ENCODE data around the gene MBD5.

MBD5 gene

DNA sequence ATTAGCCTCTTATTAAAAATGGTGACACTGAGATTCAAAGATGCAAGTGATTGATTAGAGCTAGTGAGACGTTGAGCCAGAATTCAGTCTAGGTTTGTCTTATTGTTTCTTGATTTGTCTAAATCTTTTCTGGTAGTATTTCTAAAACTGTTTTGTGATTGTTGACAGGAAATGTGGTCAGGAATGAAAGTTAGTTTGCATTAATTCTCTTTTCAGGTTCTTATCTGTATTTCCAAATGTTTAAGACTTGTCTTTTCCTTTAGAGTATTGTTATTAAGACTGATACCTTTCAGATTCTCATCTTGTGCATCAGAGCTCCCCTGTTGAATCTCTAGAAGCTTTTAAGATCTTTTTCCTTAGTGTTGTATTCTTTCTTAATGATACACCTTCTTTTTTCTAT, 89.3 kb downstream of the MBD5 start:
- no peak for DNase-seq (ENCODE audit: low read depth in 4 of 4, low spot score in 1 of 4)

DNA sequence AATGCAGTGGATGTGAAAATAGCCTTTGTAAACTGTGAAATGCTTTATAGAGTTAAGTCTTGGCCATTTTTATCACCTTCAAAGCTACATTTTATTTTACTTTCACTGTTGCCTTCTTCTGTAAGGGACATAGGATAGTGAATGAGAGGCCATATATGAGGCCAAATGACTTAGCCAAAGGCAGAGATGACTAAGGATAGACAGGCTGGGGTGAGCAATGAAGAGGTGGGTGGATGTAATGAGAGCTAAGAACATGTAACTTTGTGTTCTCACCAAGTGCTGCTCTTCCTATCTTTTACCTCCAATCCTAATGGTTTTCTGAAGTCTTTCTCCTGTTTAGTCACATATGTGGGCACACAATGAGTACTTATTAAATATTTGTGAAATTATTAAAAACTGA, 101.9 kb downstream of the MBD5 start:
- DNase-seq (ENCODE audit: low read depth in 4 of 4, low spot score in 1 of 4), result no peak

DNA sequence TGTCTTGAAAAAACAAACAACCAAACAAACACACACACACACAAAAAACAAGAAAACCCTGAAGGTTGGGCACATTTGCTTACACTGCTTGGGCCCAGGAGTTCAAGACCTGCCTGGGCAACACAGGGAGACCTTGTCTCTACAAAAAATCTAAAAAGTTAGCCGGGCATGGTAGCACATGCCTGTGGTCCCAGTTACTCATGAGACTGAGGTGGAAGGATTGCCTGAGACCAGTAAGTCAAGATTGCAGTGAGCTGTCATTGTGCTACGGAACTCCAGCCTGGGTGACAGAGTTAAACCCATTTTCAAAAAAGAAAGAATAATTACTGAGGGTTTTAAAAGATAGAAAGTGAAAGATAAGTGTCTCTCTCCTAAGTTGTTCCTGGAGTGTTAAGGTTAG, 103.4 kb downstream of the MBD5 start:
- no peak for DNase-seq (ENCODE audit: low read depth in 4 of 4, low spot score in 1 of 4)

DNA sequence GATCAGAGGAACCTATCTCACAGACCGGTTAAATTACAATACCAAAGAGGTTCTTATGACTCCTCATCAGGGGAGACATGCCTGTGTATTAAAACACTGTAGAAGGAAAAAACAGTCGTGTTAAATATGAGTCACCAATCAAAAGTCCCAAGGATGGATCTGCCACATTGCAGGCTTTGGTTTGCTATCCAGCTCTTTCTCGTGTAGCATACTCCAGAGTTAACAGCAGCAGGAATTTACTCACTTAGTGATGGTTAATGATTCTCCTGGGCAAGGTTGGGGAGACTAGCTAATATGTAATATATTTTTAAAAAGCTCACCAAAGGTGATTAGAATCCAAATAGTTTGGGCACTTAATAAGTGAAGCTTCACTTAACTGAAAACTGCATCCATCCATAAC, 109.7 kb downstream of the MBD5 start:
- no peak for DNase-seq (ENCODE audit: low read depth in 4 of 4, low spot score in 1 of 4)

DNA sequence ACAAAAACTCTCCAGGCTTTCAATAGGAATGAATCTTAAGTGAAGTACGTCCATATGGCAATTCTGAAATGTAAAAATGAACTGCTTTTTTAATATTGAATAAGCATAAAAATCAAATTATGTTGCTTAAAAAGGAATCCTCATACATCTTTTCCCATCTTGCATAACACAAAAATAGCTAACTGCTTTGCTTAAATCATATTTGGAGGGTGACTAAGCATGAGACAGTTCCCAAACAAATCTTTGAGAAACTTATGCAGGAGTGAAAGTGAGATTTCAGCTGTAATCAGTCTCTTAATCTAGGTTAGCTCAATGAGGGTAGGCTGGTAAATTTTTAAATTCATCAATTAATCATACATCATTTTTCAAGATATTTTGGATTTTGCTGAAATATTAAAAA, 111.5 kb downstream of the MBD5 start:
- DNase-seq (ENCODE audit: low read depth in 4 of 4, low spot score in 1 of 4), result no peak

DNA sequence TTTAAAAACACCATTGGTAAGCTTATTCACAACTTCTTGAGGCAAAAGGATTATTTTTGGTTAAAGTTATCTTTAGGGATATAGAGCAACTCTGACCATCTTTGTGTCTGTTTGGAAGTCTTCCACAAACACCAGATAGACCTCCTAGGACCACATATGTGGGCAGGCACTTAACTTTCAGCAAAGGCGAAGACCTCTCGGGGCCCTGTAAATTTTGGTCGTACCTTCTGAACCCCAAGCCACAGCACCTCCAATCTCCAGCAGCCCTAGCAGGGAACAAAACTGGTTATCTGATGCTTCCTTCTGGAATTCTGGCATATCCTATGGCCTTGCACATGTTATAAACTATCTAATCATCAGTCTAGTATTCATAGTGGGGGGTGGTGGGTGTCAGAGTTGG, 114.8 kb downstream of the MBD5 start:
- DNase-seq (ENCODE audit: low read depth in 4 of 4, low spot score in 1 of 4), result no peak

DNA sequence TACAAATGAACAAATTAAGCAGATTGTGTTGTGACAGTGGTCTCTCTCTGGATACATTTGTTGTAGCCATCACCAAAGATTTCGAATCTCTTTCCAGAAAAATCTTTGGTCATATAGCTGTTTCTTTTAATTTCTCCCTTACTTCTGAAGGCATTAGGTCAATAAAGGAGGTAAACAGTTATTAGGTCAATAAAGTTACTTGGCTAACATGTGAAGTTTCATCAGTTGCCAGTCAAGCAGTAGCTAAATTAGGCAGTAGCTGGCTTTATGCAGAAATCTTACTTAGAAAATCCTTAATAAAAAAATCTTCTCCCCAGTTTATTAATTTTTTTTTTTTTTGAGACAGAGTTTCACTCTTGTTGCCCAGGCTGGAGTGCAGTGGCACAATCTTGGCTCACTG, 115.5 kb downstream of the MBD5 start:
- DNase-seq (ENCODE audit: low read depth in 4 of 4, low spot score in 1 of 4), result no peak

DNA sequence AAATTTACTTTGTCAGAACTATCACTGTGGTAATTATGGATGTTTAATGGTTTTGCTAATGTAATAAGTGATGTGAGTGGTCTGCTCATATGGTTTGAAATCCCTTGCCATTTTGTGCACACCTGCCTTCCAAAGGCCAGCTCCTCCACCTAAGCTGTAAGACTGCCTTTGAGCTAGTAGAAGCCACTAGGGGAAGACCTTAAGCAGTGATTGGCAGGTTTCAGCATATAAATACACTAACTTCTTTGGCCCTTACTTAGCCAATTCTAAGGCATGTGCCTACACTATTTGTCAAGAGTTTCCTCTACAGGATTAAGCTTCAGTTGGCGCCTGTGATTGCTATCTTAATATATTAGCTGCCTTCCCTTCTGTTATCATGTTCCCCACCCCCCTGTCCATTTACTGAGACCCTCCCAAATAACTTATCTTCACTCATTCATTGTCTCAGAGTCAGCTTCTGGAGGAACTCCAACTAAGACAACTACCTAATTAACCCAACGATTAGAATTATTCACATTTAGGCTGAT, 141.1 kb downstream of the MBD5 start:
- DNase-seq (ENCODE audit: low read depth in 4 of 4, low spot score in 1 of 4), result no peak

DNA sequence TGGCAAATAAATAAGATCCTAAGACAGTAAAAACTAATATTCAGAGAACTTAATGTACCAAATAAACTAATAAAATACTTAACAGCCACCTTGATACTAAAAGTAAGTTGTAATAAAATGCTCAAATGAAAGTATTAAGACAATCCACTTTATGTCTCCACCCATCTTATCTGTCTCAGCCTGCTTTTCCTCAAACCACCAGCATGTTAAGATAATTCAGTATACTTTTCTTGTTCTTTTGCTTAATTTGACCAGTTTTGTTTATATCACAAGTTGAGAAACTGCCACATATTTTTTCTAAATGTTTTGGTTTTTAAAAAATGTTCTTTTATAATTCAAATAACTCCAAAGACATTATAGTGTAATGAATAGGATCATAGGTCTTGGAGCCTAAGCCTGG, 142.0 kb downstream of the MBD5 start:
- no peak for DNase-seq (ENCODE audit: low read depth in 4 of 4, low spot score in 1 of 4)

DNA sequence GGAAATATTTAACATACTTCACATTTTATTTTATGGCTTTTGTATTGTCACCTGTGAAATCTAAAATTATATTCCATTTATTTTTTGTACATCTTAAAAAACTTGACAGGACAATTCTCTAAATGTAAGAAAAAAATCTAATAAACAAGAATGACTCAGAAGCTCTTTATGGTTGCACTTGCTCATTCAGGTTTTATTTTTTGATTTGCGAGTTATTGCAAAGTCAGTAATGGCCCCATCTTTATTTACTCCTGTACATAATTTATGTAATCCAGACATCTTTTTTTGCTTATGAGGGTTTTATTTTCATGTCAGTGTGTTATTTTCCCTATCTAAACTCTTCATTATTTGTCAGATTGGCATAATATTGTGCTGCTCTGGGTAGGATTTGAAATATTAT, 145.1 kb downstream of the MBD5 start:
- no peak for DNase-seq (ENCODE audit: low read depth in 4 of 4, low spot score in 1 of 4)

DNA sequence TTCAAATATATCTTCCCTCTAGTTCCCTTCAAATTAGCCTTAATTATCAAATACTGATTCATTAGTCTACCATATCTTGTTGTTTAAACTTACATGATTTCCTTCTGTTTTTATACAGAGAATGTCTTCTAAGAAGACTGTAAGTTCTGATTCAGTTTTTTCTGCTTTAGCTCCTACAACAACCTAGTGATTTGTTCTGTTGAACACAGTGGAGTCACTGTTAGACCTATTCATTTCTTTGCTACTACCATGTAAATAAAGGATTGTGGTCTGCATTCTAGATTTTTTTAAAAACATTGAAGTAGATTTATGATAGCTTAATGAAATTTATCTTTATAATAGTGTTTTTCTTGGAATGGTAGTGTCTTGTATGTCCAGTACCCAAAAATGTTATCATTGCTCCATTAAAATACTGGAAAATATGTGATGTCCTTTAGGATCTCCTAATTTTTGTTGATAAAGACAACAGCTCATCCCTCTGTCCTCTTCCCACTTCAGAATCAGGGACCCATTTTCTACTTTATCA, 146.4 kb downstream of the MBD5 start:
- no peak for DNase-seq (ENCODE audit: low read depth in 4 of 4, low spot score in 1 of 4)

DNA sequence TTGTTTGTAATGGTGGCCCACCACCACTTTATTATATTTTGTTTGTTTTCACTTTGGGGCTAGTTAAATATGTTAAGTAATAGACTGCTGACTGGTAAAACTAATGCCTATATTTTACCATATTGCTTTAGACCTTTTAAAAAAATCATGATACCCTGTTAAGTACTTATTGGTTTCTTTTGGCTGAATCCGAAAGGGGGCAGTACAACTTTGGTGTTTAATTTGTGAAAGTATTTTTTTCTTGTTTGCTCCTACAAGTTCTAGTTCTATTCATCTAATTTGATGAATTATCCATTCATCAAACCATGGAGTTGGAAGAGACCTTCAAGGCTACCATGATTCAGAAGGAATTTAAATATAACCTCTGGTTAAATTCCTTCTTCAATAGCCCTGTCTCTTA, 147.0 kb downstream of the MBD5 start:
- no peak for DNase-seq (ENCODE audit: low read depth in 4 of 4, low spot score in 1 of 4)

DNA sequence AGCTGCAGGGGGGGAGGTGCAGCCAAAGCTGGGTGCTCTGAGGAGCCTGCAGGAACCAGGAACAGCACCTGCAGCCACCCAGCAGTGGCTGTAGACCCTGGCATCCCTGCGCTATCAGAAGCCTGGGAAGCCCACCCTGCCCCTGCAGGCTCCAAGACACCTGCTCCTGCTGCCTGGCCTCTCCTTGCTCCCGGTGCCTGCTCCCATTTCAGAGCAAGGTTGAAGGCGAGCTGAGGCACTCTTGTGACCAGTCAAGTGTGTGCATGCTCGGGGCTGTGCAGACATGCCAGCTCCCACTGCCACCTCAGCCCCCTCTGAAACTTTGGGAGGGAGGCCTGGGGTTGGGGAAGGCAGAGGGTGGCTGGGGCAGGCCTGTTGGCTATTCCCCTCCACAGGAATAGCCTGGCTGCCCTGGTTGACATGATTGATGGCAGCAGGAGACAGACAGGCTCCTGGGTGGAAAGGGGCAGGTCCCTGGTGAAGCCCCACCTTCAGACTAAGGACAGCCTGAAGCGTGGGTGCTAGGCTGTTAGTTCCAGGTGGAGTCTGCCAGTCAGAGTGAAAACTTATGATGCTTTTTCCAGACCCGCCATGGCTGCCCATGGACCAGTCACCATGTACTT, 151.4 kb downstream of the MBD5 start:
- DNase-seq (ENCODE audit: low read depth in 4 of 4, low spot score in 1 of 4), result no peak

DNA sequence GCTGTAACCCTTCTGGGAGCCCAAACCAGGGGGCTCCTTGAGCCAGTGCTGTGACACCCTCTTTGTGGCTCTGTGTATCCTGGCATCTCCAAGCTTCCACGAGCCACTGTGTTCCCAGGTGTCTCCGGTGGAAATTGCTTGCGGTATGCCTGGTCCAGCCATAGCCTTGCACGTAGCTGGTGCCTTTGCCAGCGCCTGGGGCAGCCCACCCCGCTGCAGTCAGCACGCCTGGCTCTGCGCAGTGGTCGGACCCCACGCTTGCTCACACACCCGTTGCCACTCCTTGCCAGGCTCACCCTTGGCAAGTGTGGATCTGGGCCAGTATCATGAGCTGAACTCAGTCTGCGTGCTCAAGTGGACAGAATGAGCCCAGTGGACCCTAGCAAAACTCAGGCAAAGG, 152.3 kb downstream of the MBD5 start:
- DNase-seq (ENCODE audit: low read depth in 4 of 4, low spot score in 1 of 4), result no peak

DNA sequence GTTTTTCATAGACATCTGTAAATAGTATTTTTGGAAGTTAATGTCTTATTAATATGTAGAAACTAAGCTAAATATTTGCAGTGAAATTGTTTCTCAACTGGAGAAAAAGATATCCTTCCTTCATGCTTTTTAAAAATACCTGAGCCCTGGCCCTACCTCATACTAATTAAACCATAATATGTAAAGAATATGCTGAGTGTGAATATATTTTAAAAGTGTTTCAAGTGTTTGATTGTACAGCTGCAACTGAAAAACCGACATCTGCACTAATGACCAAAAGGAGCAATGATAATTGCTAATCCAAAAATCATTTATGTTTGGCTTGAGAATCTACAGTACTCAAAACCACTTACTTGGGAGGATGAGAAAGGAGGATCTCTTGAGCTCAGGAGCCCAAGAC, 156.7 kb downstream of the MBD5 start:
- no peak for DNase-seq (ENCODE audit: low read depth in 4 of 4, low spot score in 1 of 4)

DNA sequence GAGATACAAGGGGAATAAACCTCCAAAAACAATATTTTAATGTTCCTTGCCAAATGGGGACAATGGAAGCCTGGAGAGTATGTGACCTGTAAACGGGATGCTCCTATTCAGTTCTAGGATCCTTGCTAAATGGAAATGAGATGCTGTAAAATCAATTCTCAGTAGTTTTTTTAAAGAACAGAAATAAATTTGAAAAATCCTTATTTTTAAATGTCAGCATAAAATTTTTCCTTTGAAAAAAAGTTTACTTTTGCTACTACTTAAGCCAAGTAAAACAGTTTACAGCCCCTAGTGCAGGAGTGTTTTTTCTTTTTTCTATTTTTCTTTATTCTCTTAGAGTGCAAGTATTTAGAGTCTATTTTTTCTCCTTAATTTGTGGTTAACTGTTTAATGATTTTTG, 158.8 kb downstream of the MBD5 start:
- DNase-seq (ENCODE audit: low read depth in 4 of 4, low spot score in 1 of 4), result no peak

DNA sequence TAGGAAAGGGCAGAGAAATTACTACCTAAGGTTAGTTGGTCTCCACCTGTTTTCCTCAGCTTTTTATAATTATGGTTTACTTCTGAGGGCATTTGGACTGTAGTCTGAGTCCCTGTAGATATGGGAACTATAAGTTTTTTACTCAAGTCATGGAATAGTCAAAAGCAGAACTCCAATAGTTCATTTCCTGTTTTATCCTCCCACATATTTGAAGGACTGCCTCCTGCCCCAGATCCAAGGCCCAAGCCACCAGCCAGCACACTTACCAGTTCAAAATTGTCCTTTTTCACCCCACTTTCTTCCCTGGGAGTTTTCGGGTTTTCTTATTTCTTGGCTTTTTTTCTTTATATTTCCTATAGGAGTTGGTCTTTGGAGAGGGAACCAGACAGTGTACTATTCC, 164.1 kb downstream of the MBD5 start:
- DNase-seq (ENCODE audit: low read depth in 4 of 4, low spot score in 1 of 4), result no peak

DNA sequence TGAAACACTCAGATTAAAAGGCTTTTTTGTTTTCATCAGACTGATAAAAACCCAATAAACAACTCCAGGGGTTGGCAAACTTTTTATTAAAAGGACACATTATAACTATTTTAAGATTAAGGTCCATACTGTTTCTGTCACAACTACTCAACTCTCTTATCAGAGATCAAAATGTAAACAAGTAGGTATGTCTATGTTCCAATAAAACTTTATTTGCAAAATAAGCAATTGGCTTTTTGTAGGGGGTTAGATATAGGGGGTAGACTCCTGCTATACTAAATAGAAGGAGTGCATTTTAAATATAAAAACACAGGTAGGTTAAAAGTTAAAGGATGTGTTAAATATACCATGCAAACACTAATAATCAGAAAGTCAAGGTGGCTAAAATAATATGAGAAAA, 174.0 kb downstream of the MBD5 start:
- DNase-seq (ENCODE audit: low read depth in 4 of 4, low spot score in 1 of 4), result no peak

DNA sequence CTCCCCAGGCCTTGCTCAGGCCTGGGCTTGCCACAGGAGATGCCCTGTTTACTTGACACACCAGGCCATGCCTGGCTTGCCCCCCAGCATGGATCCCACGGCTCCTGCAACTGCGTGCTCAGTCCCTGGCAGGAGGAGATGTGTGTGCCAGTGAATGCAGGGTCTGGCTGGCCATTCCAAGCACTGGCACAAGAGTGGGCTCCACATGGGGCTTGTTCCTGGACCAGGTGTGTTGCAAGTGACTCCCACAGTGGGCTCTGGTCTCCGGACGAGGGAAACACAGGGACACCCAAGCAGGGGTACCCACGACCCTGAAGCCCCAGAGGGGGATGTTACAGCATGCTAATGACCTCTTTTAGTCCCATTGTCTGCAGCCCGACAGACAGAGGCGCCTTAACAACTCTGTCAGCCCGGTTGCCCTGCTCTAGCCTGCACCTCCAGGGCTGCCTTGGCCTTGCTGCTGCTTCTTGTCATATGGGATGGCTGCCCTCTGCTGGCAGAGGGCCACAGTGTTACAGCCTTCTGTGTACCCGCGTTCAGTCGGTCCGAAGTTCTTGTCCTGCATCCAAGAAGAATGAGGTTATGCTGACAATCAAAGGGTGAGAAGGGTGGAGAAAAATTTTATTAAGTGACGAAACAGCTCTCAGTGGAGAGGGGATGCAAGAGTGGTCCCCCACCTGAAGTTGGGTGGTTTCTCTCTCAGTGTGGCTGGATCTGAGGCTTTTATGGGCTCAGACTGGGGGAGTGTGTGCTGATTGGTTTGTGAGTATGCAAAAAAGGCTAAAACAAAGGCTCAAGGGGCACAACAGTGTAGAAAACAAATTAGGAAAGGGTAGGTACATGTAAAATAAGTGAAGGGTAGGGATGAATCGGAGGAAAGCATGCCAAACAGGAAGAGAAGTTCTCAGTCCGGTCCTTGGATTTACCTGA, 180.4 kb downstream of the MBD5 start:
- peak in 2 of 4 experiments; percentile 2 to 22 for DNase-seq (ENCODE audit: low read depth in 4 of 4, low spot score in 1 of 4)

DNA sequence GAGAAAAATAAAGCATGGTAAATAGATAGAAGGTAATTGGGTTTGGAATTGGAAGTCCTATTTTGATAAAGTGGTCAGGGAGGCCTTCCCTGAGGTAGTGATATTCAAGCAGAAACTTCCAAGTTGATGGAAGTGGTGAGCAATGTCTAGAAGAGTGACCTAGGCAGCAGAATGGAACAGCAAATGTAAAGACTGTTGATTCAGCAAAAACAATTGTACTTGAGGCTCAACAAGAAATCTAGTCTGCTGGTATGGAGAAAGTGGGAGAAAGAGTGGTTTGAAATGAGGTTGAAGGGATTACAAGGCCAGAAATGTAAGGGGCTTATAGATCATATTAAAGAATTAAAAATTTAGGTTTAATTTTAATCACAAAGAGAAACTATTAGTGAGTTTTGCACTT, 181.3 kb downstream of the MBD5 start:
- DNase-seq (ENCODE audit: low read depth in 4 of 4, low spot score in 1 of 4), result no peak

DNA sequence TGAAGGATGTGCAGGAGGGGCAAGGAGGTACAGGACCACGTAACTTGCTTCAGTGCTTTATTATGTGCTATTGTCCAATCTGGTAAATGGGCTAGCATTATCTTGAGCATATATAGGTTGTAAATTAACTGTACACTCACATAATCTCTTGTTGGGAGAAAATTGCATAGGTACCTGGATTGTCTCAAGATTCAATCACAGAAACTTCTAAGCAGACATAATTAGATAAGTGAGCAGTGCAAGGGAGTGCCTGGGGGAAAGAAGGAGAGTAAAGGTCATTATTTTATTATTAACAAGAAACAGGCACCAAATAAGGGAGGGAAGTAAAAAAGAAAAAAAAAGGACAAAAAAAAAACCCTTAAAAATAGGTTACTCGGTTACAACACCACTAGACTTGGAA, 186.2 kb downstream of the MBD5 start:
- DNase-seq (ENCODE audit: low read depth in 4 of 4, low spot score in 1 of 4), result no peak

DNA sequence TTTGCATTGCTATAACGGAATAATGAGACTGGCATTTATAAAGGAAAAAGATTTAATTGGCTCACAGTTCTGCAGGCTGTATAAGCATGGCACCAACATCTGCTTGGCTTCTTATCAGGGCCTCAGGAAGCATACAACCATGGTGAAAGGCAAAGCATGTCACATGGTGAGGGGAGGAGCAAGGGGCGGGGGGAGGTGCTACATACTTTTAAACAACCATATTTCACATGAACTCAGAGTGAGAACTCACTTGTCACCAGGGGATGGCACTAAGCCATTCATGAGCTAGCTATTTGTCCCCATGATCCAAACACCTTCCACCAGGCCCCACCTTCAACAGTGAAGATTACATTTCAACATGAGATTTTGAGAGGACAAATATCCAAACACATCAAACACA, 188.7 kb downstream of the MBD5 start:
- peak in 1 of 4 experiments; percentile 3 for DNase-seq (ENCODE audit: low read depth in 4 of 4, low spot score in 1 of 4)
